ENCODE data around the gene CAMK2N2. TPM values are rescaled to one million over a fixed set of nuclear protein-coding genes. Genes with fewer than 3 reads are reported as not detected.

CAMK2N2 gene
- polyA plus RNA-seq, 2 donors: 0.06 to 0.12 TPM

GRCh38 chr3:184295771-184296170, 34.4 kb upstream of the CAMK2N2 start:
- WGBS, 2 donors: 58 to 71% methylated on average over 3 of the region's 3 CpGs
- Histone ChIP-seq H3K27me3 (ENCODE audit: control insufficient read depth in 1 of 2, insufficient read depth in 2 of 2, low read length in 2 of 2) (no peaks in the 10 kb centered on the region), H3K4me3 (ENCODE audit: low read depth in 1 of 2, low read length in 2 of 2) (no peak overlapping the region), H3K36me3 (ENCODE audit: control insufficient read depth in 2 of 2, insufficient read depth in 2 of 2, low read length in 1 of 2) (no peaks in the 10 kb centered on the region), H3K9me3 (ENCODE audit: control insufficient read depth in 2 of 2, insufficient read depth in 1 of 2, low read depth in 1 of 2, low read length in 1 of 2) (no peaks in the 10 kb centered on the region), H3K27ac (ENCODE audit: low read depth in 2 of 2, low read length in 1 of 2) (no peak overlapping the region), H3K4me1 (ENCODE audit: control insufficient read depth in 2 of 2, insufficient read depth in 2 of 2, low read length in 1 of 2) (no peaks in the 10 kb centered on the region)

- H3K36me3 ChIP-seq (ENCODE audit: control insufficient read depth in 2 of 2, insufficient read depth in 2 of 2, low read length in 1 of 2): no peaks in the 10 kb centered on the region
- no peaks in the 10 kb centered on the region for H3K27me3 ChIP-seq (ENCODE audit: control insufficient read depth in 1 of 2, insufficient read depth in 2 of 2, low read length in 2 of 2)
- no peak overlapping the region for H3K27ac ChIP-seq (ENCODE audit: low read depth in 2 of 2, low read length in 1 of 2)
- 92 to 94% methylated on average over 21 of the region's 21 CpGs for WGBS, 2 donors
- no peaks in the 10 kb centered on the region for H3K9me3 ChIP-seq (ENCODE audit: control insufficient read depth in 2 of 2, insufficient read depth in 1 of 2, low read depth in 1 of 2, low read length in 1 of 2)
- no peak overlapping the region for H3K4me3 ChIP-seq (ENCODE audit: low read depth in 1 of 2, low read length in 2 of 2)
- no peaks in the 10 kb centered on the region for H3K4me1 ChIP-seq (ENCODE audit: control insufficient read depth in 2 of 2, insufficient read depth in 2 of 2, low read length in 1 of 2)
These were observed 30.5 kb upstream of the CAMK2N2 start for GRCh38 chr3:184291738-184292445.

- Histone ChIP-seq H3K9me3 (ENCODE audit: control insufficient read depth in 2 of 2, insufficient read depth in 1 of 2, low read depth in 1 of 2, low read length in 1 of 2) (no peaks in the 10 kb centered on the region), H3K27ac (ENCODE audit: low read depth in 2 of 2, low read length in 1 of 2) (no peak overlapping the region), H3K27me3 (ENCODE audit: control insufficient read depth in 1 of 2, insufficient read depth in 2 of 2, low read length in 2 of 2) (no peaks in the 10 kb centered on the region), H3K4me3 (ENCODE audit: low read depth in 1 of 2, low read length in 2 of 2) (no peak overlapping the region), H3K4me1 (ENCODE audit: control insufficient read depth in 2 of 2, insufficient read depth in 2 of 2, low read length in 1 of 2) (no peaks in the 10 kb centered on the region), H3K36me3 (ENCODE audit: control insufficient read depth in 2 of 2, insufficient read depth in 2 of 2, low read length in 1 of 2) (no peaks in the 10 kb centered on the region)
- WGBS, 2 donors: 83 to 88% methylated on average over 22 of the region's 22 CpGs
These were observed 29.8 kb upstream of the CAMK2N2 start for GRCh38 chr3:184291044-184291737.

GRCh38 chr3:184290331-184290730, 29.0 kb upstream of the CAMK2N2 start:
- WGBS, 2 donors: 85 to 86% methylated on average over 10 of the region's 10 CpGs
- Histone ChIP-seq H3K27me3 (ENCODE audit: control insufficient read depth in 1 of 2, insufficient read depth in 2 of 2, low read length in 2 of 2) (no peaks in the 10 kb centered on the region), H3K4me3 (ENCODE audit: low read depth in 1 of 2, low read length in 2 of 2) (no peak overlapping the region), H3K27ac (ENCODE audit: low read depth in 2 of 2, low read length in 1 of 2) (no peak overlapping the region), H3K36me3 (ENCODE audit: control insufficient read depth in 2 of 2, insufficient read depth in 2 of 2, low read length in 1 of 2) (no peaks in the 10 kb centered on the region), H3K4me1 (ENCODE audit: control insufficient read depth in 2 of 2, insufficient read depth in 2 of 2, low read length in 1 of 2) (no peaks in the 10 kb centered on the region), H3K9me3 (ENCODE audit: control insufficient read depth in 2 of 2, insufficient read depth in 1 of 2, low read depth in 1 of 2, low read length in 1 of 2) (no peaks in the 10 kb centered on the region)

- WGBS, 2 donors: 9% methylated on average over 10 of the region's 10 CpGs
- no peaks in the 10 kb centered on the region for H3K27me3 ChIP-seq (ENCODE audit: control insufficient read depth in 1 of 2, insufficient read depth in 2 of 2, low read length in 2 of 2)
- no peaks in the 10 kb centered on the region for H3K4me1 ChIP-seq (ENCODE audit: control insufficient read depth in 2 of 2, insufficient read depth in 2 of 2, low read length in 1 of 2)
- H3K36me3 ChIP-seq (ENCODE audit: control insufficient read depth in 2 of 2, insufficient read depth in 2 of 2, low read length in 1 of 2): no peaks in the 10 kb centered on the region
- no peak overlapping the region for H3K27ac ChIP-seq (ENCODE audit: low read depth in 2 of 2, low read length in 1 of 2)
- H3K4me3 ChIP-seq (ENCODE audit: low read depth in 1 of 2, low read length in 2 of 2): no peak overlapping the region
- H3K9me3 ChIP-seq (ENCODE audit: control insufficient read depth in 2 of 2, insufficient read depth in 1 of 2, low read depth in 1 of 2, low read length in 1 of 2): no peaks in the 10 kb centered on the region
These were observed 28.1 kb upstream of the CAMK2N2 start for GRCh38 chr3:184289426-184289938.

GRCh38 chr3:184284696-184285095, 23.3 kb upstream of the CAMK2N2 start:
- WGBS, 2 donors: 26 to 27% methylated on average over 4 of the region's 4 CpGs
- Histone ChIP-seq H3K36me3 (ENCODE audit: control insufficient read depth in 2 of 2, insufficient read depth in 2 of 2, low read length in 1 of 2) (no peaks in the 10 kb centered on the region), H3K9me3 (ENCODE audit: control insufficient read depth in 2 of 2, insufficient read depth in 1 of 2, low read depth in 1 of 2, low read length in 1 of 2) (no peaks in the 10 kb centered on the region)

GRCh38 chr3:184283681-184284080, 22.3 kb upstream of the CAMK2N2 start:
- Histone ChIP-seq H3K27me3 (ENCODE audit: control insufficient read depth in 1 of 2, insufficient read depth in 2 of 2, low read length in 2 of 2) (no peaks in the 10 kb centered on the region), H3K27ac (ENCODE audit: low read depth in 2 of 2, low read length in 1 of 2) (no peak overlapping the region), H3K4me1 (ENCODE audit: control insufficient read depth in 2 of 2, insufficient read depth in 2 of 2, low read length in 1 of 2) (no peaks in the 10 kb centered on the region), H3K9me3 (ENCODE audit: control insufficient read depth in 2 of 2, insufficient read depth in 1 of 2, low read depth in 1 of 2, low read length in 1 of 2) (no peaks in the 10 kb centered on the region), H3K36me3 (ENCODE audit: control insufficient read depth in 2 of 2, insufficient read depth in 2 of 2, low read length in 1 of 2) (no peaks in the 10 kb centered on the region), H3K4me3 (ENCODE audit: low read depth in 1 of 2, low read length in 2 of 2) (no peak overlapping the region)
- WGBS, 2 donors: 92 to 93% methylated on average over 8 of the region's 8 CpGs

More at GRCh38 chr3:184284696-184285095, 23.3 kb upstream of the CAMK2N2 start:
- no peak overlapping the region for H3K4me3 ChIP-seq (ENCODE audit: low read depth in 1 of 2, low read length in 2 of 2)
- H3K27me3 ChIP-seq (ENCODE audit: control insufficient read depth in 1 of 2, insufficient read depth in 2 of 2, low read length in 2 of 2): no peaks in the 10 kb centered on the region
- no peak overlapping the region for H3K27ac ChIP-seq (ENCODE audit: low read depth in 2 of 2, low read length in 1 of 2)
- no peaks in the 10 kb centered on the region for H3K4me1 ChIP-seq (ENCODE audit: control insufficient read depth in 2 of 2, insufficient read depth in 2 of 2, low read length in 1 of 2)

GRCh38 chr3:184282941-184283340, 21.6 kb upstream of the CAMK2N2 start:
- Histone ChIP-seq H3K4me3 (ENCODE audit: low read depth in 1 of 2, low read length in 2 of 2) (no peak overlapping the region), H3K9me3 (ENCODE audit: control insufficient read depth in 2 of 2, insufficient read depth in 1 of 2, low read depth in 1 of 2, low read length in 1 of 2) (no peaks in the 10 kb centered on the region), H3K27me3 (ENCODE audit: control insufficient read depth in 1 of 2, insufficient read depth in 2 of 2, low read length in 2 of 2) (no peaks in the 10 kb centered on the region), H3K36me3 (ENCODE audit: control insufficient read depth in 2 of 2, insufficient read depth in 2 of 2, low read length in 1 of 2) (no peaks in the 10 kb centered on the region), H3K27ac (ENCODE audit: low read depth in 2 of 2, low read length in 1 of 2) (no peak overlapping the region), H3K4me1 (ENCODE audit: control insufficient read depth in 2 of 2, insufficient read depth in 2 of 2, low read length in 1 of 2) (no peaks in the 10 kb centered on the region)
- 83 to 84% methylated on average over 4 of the region's 4 CpGs for WGBS, 2 donors

- Histone ChIP-seq H3K4me3 (ENCODE audit: low read depth in 1 of 2, low read length in 2 of 2) (no peak overlapping the region), H3K4me1 (ENCODE audit: control insufficient read depth in 2 of 2, insufficient read depth in 2 of 2, low read length in 1 of 2) (no peaks in the 10 kb centered on the region), H3K27me3 (ENCODE audit: control insufficient read depth in 1 of 2, insufficient read depth in 2 of 2, low read length in 2 of 2) (peaks cover 0 to 10% of the 10 kb centered on the region in 2 donors), H3K27ac (ENCODE audit: low read depth in 2 of 2, low read length in 1 of 2) (no peak overlapping the region), H3K36me3 (ENCODE audit: control insufficient read depth in 2 of 2, insufficient read depth in 2 of 2, low read length in 1 of 2) (no peaks in the 10 kb centered on the region), H3K9me3 (ENCODE audit: control insufficient read depth in 2 of 2, insufficient read depth in 1 of 2, low read depth in 1 of 2, low read length in 1 of 2) (no peaks in the 10 kb centered on the region)
- 90 to 95% methylated on average over 6 of the region's 6 CpGs for WGBS, 2 donors
These were observed 16.0 kb upstream of the CAMK2N2 start for GRCh38 chr3:184277366-184277765.

Measured in esophagus (tissue), 2 donors.